Amniotic stem cell (primary cell): ENCODE measurements around the gene SMYD3.
A peak's percentile ranks its signal among the peaks of the same experiment; 100 is the strongest.

Experiments
- DNase-seq: peaks from one replicate; lab custom pipeline; 2025; lab: John Stamatoyannopoulos, UW

SMYD3 gene

GRCh38 chr1:246506674-246507481 lies at the start of gene SMYD3:
Gene SMYD3, minus strand, starts transcription at chr1:246507279.
- DNase-seq: peak; percentile 39

DNA sequence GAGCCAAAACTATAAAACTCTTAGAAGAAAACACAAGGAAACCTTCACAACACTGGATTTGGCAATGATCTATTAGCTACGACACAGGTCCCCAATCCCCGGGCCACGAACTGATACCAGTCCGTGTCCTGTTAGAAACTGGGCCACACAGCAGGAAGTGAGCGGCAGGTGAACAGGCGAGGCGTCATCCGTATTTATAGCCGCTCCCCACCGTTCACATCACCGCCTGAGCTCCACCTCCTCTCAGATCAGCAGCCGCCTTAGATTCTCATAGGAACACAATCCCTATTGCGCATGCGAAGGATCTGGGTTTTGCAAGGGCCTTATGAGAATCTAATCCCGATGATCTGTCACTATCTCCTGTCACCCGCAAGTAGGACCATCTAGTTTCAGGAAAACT lies 47.1 kb upstream of the SMYD3 start:
- DNase-seq: no peak

DNA sequence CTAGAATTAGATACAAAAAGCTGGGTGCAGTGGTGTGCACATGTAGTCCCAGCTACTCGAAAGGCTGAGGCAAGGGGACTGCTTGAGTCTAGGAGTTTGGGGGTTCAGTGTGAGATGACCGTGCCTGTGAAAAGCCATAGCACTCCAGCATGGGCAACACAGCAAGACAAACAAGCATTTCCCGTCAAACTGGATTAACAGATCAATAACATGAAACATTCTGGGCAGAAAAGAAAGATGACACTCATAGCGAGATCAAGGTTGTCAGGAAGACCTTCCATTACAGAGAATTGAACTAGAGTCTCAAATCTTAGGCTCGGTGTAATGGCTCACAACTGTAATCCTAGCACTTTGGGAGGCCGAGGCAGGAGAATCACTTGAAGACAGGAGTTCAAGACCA lies 45.0 kb upstream of the SMYD3 start:
- DNase-seq: no peak

DNA sequence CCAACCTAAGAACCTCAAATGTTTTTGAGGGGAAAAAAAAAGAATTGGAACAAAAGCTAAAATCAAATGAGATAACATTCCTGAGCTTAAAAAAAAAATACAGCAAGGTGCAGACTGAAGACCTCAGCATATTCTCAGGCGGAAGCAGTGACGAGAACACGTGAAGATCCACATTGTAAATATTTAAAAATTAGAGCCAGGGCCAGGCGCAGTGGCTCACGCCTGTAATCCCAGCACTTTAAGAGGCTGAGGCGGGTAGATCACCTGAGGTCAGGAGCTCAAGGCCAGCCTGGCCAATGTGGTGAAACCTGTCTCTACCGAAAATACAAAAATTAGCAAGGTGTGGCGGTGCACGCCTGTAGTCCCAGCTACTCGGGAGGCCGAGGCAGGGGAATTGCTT lies 43.3 kb upstream of the SMYD3 start:
- no peak for DNase-seq

- no peak for DNase-seq
These were observed 42.6 kb upstream of the SMYD3 start for GRCh38 chr1:246549665-246550064.

- DNase-seq: no peak
These were observed 36.9 kb upstream of the SMYD3 start for GRCh38 chr1:246544001-246544400.

- no peak for DNase-seq
These were observed 33.8 kb upstream of the SMYD3 start for GRCh38 chr1:246540738-246541491.

DNA sequence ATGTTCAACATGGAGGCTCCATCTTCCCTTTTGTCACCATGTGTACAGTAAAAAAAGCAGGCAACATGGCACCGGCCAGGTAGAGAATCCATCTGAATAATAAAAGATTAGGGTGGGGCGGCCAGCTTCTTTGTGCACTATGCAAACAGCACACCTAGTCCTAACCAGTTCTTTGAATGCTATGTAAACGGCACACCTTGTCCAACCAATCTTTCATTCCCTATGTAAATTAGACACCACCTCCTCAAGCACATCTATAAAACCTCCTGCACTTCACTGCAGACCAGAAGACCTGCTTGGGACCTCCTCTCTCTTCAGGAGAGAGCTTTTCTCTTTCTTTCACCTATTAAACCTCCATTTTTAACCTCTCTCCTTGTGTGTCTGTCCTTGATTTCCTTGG lies 30.8 kb upstream of the SMYD3 start:
- DNase-seq: no peak

- no peak for DNase-seq
These were observed 30.4 kb upstream of the SMYD3 start for GRCh38 chr1:246537441-246537840.

DNA sequence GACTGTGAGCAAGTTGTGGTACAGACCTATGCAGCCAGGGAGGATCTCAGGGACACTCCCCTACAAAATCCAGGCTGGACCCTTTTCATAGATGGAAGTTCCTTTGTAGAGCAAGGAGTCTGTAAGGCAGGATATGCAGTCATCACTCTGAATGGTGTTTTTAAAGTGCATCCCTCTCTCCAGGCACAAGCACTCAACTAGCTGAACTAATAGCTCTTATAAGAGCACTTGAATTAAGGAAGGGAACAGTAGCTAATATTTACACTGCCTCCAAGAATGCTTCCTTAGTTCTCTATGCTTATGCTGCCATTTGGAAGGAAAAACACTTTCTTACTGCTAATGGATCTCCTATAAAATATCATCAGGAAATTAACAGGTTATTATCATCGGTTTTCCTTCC lies 27.0 kb upstream of the SMYD3 start:
- no peak for DNase-seq

DNA sequence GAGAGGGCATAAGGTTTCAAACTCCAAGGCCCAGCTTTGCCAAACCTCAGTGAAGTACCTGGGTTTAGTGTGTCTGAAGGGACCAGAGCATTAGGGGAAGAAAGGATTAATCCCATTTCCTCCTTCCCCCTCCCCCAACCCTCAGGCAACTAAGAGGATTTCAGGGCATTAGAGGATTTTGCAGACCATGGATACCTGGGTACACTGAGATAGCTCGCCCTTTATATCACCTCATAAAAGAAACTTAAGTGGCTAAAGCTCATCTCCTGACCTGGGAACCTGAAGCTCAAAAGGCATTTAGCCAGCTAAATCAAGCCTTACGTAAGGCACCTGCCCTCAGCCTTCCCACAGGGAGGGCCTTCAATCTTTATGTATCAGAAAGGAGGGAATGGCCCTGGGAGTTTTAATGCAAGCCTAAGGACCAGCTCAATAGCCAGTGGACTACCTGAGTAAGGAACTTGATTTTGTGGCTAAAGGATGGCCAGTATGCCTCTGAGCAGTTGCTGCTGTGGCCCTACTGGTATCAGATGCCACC lies 26.4 kb upstream of the SMYD3 start:
- DNase-seq: no peak

DNA sequence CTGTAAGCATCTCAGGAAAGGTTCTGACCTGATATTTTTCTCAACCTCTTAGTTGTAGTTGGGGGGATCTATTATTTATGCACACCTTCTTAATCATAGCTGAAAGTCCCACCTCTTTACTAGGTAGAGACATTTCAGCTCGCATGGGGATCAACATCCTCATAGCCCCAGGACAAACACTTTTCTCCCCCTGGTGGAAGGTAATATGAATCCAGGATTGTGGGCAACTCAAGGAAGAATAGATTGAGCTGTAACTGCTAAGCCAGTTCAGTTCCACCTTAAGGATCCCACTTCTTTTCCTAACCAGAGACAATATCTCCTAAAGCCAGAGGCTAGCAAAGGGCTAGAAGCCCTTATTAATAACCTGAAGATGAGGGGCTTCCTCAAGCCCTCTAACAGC lies 25.4 kb upstream of the SMYD3 start:
- DNase-seq: no peak

DNA sequence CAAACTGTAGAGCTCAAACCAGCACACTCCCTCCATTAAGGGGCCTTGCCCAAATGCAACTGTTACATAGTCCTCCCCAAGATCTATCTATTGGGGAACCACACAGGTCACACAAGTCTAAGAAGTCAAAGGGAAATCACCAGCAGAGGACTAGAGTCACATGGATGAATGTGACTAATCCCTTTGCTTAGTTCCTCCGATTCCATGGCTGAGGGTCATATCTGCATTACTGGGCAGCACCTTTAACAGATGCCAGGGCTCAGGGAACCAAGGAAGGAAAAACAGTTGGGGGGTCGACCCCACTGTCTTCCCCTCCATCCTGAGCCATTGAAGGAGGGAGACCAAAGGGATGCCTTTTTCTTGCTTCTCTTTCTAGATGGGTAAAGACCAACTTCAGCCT lies 23.4 kb upstream of the SMYD3 start:
- DNase-seq: no peak

DNA sequence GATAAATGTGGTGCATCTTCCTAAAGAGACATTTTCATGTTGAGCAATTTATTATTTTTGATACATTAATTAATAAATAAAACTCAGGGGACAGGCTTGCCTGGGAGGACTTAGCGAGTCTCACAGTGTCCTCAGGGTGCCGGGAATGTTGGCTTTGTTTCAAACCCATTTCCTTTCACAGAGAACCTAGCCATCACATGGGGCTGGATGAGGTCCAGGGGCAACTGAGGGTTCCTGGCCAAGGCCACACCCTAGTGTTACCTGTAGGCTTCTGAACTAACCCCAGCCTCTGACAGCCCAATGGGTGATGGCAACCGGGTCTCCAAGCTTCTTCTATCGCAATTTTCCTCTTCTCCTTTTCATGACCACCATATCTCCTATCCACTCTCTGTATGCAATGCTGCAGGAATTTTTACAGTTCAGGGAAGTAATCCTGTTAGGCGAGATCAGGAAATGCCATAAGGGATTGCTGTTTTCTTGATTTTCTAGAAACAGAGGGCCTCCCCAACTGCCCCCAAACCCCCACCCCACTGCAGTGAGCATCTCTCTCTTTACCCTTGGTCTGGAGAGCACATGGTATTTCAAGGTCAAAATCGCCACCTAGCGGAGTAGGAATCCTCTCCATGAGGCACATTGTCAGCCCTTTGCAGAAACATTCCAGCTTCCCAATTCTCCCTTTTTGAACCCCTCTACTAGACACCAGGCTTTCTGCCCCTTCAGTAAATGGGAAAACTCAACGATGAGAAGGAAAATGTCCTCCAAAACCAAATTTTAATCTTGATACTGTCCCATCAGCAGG lies 22.1 kb upstream of the SMYD3 start:
- no peak for DNase-seq

GRCh38 chr1:246527402-246528088 lies 20.5 kb upstream of the SMYD3 start:
- no peak for DNase-seq

DNA sequence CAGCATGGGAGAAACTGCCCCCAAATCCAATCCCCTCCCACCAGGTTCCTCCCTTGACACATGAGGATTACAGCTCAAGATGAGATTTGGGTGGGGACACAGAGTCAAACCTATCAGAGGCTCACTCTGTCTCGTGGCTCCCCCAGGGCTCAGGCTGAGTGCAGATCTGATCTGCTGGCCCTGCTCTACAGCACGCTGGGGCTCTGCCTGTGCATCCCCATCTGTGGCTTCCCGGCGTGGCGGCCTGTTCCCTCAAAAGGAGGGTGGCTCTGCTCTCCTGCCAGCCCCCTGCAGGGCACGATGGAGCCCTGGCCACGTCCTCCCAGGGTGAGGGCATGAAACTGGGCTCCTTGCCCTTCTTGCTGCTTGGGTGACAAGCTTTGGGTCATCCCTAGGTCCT lies 19.8 kb upstream of the SMYD3 start:
- DNase-seq: no peak

- no peak for DNase-seq
These were observed 19.3 kb upstream of the SMYD3 start for GRCh38 chr1:246526380-246526779.

GRCh38 chr1:246519514-246519913 lies 12.4 kb upstream of the SMYD3 start:
- no peak for DNase-seq

- no peak for DNase-seq
These were observed 11.6 kb upstream of the SMYD3 start for GRCh38 chr1:246518456-246519205.

- no peak for DNase-seq
These were observed 10.3 kb upstream of the SMYD3 start for GRCh38 chr1:246517391-246517790.

- DNase-seq: no peak
These were observed 9.0 kb upstream of the SMYD3 start for GRCh38 chr1:246516126-246516525.
